NCI-H1048 (cell line): ENCODE results near the gene JARID2.

Experiments
- DNase-seq: peaks from one replicate; lab custom pipeline; 2025; lab: John Stamatoyannopoulos, UW

The JARID2 gene

DNA sequence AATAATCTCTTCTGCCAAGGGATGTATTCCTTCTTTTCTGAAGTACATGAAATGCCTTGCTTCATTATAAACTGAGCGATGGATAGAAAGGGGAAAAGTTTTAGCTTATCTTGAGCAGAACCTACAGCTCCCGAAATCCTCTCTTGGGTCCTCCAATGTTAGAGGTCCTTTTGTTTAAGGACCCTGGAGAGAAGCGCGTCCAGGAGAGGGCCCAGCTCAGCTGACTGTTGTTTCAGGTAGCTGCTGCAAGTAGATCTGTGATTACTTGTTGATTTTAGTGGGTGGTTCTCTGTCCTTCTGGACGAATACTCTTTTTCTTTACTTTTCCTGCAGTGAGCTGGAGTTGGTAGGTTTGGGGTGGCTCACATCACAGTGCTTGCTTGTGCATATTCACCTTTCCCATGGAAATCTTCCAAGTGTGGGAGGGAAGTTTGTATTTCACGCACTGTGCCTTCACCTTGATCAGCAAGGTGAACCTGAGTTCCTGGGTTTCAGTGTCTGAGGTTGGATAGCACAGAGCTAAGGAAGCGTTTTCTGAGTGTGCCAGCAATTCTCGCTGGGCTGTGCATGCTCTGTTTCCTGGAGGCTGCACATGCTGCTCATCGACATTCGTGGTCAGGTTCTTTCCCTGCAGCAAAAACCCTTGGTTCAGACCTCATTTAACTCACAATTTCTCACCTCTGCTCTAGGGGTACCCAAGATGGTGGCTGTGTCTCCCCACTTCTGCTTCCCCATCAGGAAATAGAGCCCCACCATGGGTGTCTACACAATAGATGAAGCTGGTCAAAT, 176.3 kb downstream of the JARID2 start:
- no peak for DNase-seq

DNA sequence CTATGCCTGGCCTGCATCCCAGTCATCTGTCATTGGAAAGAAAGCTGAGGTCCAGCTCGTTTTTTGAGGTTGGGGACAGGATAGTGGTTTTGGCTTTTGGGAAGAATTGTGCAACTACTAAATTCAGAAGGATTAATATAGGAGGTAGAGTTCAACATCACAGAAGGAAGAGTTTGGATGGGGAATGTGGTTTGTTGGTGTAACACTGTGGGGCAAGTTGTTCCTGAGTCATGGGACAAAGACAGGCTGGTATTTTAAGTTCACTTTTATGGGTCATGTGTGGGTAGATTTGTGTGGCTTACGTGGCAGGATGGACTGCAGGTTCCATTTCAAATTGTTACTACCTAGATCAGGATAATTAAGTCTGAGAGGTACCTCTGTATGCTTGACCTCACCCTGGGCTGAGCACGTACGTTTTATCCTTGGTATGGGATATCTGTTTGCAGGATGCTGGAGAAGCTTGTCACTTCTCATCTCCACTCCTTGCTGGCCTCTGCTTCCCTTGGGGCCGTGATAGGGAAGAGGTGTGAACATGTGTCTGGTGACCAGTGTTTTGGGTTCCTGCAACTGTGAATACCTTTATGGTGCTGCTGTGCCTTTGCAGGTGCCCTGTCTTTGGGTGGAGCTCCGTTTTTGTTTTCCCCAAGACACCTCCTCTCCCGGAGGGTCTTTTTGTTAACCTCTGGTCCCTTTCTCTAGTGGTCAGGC, 177.6 kb downstream of the JARID2 start:
- DNase-seq = no peak

DNA sequence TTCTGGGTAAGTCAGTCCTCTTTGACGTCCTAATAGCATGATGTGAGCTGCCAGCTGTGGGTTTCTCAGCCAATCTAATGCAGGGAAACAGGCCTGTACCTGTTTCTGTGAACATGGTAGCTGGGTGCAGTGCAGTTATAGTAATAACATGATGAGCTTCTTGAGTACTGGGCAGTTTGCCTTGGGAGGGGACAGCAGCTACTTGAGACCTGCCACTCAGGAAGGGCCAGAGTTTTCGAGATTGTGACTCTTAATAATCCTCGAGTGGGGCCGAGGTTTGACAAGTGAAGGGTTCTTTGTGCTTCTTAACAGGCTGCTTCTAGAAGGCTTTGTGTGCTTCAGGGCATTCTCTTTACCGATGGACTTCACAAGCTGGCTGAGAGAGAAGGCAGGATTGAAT, 180.1 kb downstream of the JARID2 start:
- DNase-seq = no peak

DNA sequence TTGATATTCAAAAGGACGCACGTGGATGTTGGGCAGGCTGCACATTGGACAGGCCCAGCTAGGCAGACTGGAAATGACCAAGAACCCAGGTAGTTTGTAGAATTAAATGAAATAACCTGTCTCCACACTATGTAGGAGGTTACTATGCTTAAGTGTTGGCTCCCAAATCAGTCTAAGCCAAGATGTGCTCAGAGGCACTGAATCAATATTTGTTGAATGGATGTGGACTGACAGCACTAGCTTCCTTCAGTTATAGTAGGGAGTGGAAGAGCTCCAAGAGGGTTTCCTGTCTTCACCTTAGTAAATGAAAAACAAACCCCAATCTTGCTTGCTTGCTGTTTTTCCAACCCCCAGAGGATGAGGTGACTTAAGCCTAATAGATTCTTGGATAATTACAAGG, 180.5 kb downstream of the JARID2 start:
- DNase-seq = no peak

DNA sequence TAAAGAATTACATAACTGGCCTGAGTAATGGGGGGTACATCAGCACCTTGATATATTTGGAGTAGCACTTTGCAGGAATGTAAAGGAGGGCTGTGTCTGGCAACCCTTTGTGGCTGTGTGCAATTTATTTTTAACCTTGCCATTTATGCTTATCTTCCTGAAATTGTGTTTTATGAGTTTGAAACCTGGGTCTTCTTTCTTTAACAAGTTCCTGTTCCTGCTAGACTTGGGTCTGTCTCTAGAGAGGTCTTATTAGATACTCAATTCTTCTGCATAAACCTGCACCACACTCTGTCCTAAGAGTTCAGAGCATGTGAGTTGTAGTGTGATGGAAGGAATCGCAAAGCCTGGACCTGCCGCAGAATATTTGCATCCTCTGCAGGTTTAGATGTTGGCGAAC, 181.0 kb downstream of the JARID2 start:
- no peak for DNase-seq

DNA sequence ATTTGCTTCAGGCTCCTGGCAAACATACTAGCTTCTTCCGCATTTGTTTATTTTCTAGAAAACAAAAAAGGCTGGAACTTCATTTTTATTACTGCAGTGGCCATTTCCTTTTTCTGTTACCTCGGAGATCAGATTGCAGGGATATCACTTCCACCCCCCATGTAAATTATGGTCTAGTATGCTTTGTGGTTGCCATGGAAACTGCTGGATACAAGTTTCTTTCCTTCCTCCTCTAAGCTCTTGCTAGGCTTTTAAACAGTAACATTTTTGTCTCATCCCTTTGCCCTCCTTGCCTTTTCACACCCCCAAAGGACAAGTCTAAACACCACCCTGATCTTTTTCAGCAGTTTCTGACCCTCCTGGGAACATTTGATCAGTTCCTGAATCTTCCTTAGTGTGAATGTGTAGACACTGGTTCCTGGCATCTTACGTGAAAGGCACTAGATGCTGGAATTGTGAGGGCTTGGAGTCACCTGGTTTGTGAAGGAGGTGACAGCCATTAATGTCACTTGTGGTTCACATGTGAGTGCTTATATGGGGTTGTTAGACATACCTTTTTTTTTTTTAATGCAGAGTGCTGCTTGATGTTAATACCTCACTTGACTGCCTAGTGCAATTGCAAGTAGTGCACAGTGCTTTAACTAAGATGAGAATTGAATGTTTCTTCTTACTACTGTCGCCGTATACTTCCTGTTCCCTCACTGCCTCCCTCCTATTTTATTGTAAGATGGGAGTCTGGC, 181.6 kb downstream of the JARID2 start:
- DNase-seq = no peak

DNA sequence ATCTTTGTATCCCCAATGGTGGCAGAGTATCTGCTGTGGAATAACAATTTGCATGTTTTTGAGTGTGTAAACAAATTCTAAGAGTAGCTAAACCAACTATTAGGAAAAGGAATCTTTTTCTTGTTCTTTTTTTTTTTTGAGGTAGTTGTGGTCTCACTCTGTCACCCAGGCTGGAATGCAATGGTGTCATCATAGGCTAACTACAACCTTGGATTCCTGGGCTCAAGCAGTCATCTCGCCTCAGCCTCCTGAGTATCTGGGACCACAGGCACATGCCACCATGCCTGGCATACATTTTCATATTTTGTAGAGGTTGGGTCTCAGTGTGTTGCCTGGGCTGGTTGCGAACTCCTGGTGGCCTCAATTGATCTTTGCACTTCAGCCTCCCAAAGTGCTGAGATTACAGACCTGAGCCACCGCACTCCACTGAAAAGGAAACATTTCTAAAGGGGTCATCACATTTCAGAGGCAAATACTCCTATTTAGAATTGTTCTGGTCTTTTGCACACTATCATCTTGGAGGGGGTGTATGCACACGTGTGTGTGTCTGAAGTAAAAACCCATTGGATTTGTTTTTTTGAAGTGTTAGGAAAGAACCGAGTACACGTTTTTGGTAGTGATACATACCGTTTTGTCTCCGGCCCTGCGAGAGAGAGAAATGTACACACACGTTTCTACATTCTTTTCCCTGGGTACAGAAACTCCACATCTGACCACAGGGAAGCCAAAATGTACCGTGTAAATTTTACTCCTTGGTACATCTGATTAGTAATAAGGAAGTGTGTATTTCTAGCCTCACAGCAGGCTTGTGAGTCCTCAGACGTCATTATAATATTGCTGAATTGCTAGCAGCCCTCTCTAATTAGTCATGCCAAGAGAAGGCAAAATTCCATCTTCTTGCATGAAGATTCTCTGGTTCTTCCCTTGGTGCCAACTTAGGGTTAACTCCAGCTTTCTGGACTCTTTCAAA, 183.6 kb downstream of the JARID2 start:
- DNase-seq = no peak

DNA sequence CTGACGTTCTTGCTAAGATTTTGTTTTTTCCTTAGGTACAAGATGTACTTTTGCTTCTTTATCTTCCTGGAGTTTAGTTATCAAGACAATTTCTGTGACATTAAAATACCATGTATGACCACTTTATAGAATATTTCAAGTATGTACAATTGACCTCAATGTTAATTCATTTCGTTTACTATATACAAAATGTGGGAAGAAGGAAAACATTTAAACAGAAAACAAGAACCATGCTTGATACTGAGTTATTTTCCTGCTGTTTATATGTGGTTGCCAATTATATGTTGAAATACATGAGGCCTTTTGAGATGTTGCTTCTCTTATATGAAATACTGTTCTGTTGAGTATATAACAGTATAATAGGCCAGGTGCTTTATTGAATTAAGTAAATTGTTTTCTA, 184.3 kb downstream of the JARID2 start:
- no peak for DNase-seq

DNA sequence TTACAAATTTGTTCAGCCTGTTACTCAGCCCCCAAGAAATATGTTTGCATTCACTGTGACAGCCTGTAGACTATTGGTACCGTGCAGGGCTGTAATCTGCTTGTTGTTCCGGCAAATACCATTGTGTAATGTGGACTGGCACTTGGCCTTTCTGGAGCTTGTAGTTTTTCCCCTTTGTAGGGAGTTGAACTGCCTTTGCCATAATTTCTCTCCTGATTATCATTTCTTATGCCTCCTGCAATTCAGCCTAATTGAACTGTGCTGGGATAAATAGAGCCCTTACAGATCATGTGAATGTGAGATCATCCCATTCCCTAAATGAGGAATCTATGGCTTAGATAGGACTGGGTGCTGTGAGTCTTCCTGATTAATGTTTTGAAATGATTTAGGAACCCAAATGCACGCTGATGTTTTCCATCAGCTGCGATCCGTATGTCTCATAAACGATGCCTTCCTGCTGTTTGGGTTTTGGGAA, 185.1 kb downstream of the JARID2 start:
- no peak for DNase-seq

DNA sequence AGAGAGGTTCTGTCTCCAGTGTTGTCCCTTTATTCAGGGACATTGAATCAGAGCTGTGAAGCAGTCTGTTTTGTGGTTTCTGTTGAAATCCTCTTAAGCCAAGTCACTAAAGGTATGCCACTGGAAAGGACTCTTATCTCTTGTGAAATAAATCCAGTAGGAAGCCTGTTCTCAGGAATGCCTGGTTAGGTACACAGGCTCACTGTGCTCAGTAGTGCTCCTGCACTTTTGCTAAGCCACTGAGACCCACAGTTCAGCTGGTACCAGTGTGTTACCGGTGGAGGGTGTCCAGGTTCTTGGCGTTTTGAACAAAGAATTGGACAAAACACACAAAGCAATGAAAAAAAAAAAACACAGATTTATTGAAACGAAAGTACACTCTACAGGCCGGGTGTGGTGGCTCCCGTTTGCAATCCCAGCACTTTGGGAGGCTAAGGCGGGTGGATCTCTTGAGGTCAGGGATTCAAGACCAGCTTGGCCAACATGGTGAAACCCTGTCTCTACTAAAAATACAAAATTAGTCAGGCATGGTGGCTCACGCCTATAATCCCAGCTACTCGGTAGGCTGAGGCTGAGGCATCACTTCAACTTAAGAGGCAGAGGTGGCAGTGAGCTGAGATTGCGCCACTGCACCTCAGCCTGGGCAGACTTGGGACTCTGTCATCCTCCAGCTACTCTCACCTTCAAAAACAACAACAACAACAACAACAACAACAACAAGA, 186.1 kb downstream of the JARID2 start:
- DNase-seq = no peak

DNA sequence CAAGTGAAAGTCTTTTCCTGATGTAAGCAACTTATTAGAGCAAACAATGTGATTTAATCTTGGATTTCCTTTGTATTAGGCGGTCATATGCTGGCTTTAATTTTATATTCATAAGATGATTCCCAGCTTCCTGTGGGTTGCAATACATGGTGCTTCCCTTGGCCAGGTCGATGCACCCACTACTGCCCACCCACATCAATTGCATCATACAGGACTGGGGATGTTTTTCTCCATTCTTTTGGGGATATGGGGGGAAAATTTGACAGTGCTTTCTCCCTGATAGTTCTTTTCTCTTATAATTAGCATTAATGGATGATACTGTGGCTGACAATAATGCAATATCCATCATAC, 187.6 kb downstream of the JARID2 start:
- DNase-seq = no peak

DNA sequence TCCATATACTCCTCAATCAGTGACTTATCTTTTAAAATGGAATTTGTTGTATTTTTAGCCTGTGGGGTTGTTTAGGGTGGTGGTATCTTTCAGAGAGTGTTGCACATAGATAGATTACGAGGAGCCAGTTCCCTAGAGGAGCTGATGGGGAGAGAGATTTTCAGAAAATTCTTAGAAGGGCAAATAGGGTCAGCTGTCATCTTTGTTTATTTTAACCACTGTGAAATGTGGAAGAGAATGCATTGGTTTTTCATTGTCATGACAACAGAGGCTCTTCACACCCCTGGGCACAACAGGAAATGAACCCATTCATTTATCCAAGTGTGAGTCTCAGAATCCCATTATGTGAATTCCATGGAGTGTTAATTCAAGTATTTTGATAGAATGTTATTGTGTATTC, 188.4 kb downstream of the JARID2 start:
- DNase-seq = no peak

DNA sequence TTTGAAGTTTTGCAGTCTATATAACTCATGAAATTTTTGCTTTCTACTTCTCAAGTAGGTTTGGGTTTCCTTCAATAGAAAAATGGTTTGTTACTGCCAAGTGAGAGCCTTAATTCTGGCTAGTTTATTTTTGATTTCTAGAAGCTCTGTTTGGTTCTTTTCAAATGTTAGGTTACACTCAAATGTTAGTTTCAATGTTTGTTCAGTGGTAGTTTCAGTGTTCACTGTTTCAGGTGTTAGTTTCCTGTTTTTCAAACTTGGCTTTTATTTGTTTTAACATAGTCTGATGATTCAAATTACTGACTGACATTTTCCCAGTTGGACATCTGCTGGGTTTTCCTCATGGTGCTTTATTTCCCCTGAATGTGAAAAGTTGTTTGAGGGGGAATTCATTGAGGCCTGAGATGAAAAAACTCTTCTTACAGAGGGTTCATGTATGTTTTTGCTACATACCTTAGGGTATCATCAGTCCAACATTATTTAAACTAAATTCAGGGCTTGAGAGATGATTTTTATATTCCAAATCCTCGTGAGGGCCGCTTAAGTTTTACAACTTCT, 189.0 kb downstream of the JARID2 start:
- no peak for DNase-seq

DNA sequence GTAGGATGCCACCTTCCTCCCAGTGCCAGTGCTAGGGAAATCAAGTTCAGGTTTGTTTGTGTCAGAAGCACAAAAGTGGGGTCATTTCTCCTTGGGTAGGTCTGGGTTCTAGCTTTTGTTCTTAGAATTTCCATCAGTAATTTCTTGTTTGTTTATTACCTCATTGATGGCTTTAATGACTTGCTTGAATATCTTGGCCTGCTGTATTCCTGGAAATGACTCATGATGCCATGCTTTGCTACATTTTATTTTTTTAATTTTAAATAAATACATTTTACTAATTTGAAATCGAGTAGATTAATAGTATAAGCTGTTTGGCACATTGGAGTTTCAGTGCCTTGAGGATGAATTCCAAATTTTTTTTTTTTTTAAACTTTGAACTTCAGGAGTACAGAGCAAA, 189.6 kb downstream of the JARID2 start:
- DNase-seq = no peak

DNA sequence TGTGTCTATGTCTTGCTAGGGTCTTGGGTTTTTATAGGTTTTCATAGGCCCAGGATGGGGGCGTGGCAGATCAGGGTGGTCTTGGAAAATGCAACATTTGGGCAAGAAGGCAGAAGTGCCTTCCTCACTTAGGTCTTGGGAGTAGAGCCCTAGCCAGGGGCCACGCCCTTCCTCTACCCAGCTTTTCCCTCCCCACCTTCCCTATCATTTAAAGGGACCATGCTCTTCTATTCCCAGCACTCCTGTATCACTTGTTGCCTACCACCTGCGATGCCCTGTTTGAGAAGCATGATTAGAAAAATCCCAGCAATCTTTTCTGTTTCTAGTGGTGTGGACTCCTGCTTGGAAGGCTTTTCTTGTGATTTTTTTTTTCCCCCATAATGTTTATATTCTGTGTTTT, 190.6 kb downstream of the JARID2 start:
- DNase-seq = no peak

DNA sequence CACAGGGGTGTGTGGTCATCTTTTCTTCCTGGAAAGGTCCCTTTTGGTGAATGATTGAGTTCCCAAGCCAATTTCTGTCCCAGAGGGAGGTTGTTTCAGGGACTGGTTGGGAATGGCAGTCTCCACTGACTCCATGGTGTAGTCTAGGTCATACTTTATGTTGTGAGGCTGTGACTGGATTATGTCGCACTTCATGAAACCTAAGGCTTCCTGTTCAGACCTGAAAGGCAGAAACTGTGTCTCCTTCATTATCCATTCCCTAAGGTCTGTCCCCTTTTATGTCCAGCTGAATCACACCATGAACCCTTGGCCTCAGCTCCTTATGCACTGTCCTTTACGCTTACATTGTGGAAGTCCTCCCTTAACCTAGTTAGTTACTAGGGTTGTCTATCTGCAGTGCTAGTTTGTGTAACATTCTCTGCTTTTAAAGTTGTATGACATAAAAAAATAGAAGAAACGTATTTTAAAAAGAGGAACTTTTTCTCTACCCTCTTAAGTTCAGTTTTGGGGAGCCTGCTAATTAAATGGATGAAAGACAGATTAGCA, 191.3 kb downstream of the JARID2 start:
- DNase-seq = no peak

DNA sequence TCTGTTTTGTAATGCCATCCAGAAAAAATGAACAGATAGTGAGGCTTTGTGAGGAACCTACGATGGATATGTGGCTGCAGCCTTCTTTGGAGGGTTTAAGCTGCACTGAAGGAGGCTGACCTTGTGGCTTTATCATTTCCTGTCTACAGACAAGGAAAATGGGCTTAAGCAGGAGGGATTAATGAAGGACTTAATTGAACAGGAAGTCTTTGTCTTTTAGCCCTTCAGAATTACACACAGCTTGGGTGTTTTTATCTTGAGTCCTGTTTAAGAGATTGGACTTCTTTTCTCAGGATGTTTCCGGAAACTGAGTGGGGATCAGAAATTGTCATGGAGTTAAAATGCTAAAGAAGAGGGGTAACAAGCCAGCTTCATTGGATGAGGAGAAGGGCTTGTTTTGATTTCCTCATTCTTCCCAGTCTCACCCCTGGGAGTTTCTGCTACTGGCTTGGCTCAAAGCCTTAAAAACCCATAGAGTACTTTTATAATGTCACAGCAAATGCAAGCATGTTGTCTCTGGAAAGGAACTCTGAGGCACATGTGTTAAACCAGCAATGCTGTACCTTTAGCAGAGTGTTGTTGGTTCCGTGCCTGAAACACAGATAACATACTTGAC, 193.6 kb downstream of the JARID2 start:
- DNase-seq = no peak

DNA sequence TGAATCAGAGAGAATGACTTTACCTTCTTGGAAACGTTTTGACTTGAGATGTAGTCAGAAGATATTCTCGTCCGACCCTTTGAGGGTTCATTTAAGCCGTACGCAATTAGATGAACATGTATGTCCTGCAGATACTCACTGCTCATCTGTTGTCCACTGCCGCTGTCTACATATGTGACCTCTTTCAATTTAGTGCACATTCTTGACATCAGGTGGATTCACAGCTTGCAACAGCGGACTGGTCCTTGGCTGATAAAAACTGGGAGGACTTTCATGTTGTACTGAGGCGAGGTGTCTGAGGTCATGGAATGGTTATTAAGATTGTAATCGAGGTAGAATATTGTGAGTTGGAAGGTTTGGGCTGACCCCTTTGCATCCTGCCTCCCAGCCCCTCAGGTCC, 194.2 kb downstream of the JARID2 start:
- no peak for DNase-seq

DNA sequence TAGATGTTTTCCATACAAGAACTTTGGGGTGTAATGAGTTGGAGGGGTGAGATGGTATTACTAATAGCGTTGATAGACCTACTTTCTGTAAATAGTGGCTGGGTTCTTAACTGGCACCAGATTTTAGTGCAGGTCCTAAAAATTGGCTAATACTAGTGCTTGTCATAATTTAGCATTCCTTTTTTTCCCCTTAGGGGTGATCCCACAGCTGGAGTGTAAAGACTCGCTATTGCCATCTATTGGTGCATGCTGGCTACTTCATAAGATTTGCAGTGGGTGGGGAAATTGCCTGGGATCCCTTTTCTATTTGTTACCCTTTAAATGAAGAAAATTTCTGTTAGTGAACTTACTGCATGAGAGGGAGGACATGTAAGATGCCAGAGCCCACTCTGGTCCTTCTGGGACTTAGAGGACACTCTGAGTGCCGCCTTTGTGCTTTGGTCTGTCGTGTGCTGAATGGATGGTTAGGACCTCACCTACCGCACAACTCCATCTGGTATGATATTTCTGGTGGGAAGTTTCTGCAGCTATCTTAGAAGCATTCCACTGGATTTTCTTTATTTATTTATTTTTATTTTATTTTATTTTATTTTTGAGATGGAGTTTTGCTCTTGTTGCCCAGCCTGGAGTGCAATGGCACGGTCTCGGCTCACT, 195.5 kb downstream of the JARID2 start:
- DNase-seq = no peak

DNA sequence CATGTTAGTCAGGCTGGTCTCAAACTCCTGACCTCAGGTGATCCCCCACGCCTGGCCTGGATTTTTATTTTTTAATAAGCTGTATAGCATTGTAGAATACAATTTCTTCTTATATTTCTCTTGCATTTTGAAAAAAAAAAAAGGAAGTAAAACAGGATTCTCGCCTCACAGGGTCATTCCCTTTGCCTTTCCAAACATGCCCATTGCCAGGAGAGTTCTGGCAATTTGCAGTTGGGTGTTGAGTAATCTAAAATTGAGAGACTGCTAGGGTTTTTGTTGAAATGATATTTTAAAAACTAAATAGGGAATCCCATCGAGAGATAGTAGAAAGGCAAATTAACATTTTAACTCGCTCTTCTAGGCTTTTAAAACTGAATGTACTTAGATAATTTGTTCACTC, 196.1 kb downstream of the JARID2 start:
- DNase-seq = no peak
